Upper lobe of left lung (tissue), 4 donors: Measurements from ENCODE around the gene GABRB3.

ENCODE experiments used
- CTCF ChIP-seq, 6 experiments: fragments of 450-650 bp in 4 of 6; fragments of 200-600 bp in 2 of 6; sonication (generic) in 2 of 6; IDR thresholded peaks; one replicate each; pipeline ENCODE4 v1.5.1; 2016 to 2019; ENCODE audit warnings: antibody characterized with exemption in 6 of 6
- EP300 ChIP-seq, 4 donors: sonication (generic); formaldehyde crosslinking; IDR thresholded peaks; one replicate each; pipeline ENCODE4 v1.5.1; 2017; ENCODE audit warnings: antibody characterized with exemption in 4 of 4, control low read depth in 2 of 4
- POLR2A ChIP-seq, 4 donors: fragments of 450-650 bp; IDR thresholded peaks; one replicate each; pipeline ENCODE4 v1.5.1; 2016 to 2017; ENCODE audit warnings: antibody characterized with exemption in 4 of 4, mild to moderate bottlenecking in 2 of 4

GRCh38 chr15:26620528-26621458 is 152.1 kb downstream of the GABRB3 start:
- TF ChIP-seq CTCF (IDR thresholded peaks at IDR 0.05): no peak
- TF ChIP-seq EP300 (IDR thresholded peaks at IDR 0.05): no peak
- no peak for TF ChIP-seq POLR2A (IDR thresholded peaks at IDR 0.05)
